ENCODE results near the gene LGMN. TPM values are rescaled to one million over a fixed set of nuclear protein-coding genes. Genes with fewer than 3 reads are reported as not detected.

Gene LGMN
- total and polyA plus RNA-seq, 9 of the 15 experiments (the other 6 are each of a cell fraction or from before 2014, with no cell fraction given): 0.05 to 1.4 (median 0.43) TPM; not detected in 2

GRCh38 chr14:92751819-92752218 is 3.4 kb upstream of the LGMN start:
- BruUV-seq (replicated peaks): no TSS peak
- Histone ChIP-seq H3K4me1 (replicated peaks in 1 of 2; ENCODE audit: control insufficient read depth in 2 of 2, insufficient read depth in 2 of 2, low read length in 2 of 2) (peaks cover 3 to 8% of the 10 kb centered on the region in 2 experiments; a peak in 4 of 5 replicates), H3K27me3 (ENCODE audit: control insufficient read depth in 2 of 2, insufficient read depth in 2 of 2, low read length in 2 of 2) (peaks cover 6 to 14% of the 10 kb centered on the region in 2 experiments; a peak in 2 of 5 replicates), H3K36me3 (ENCODE audit: control insufficient read depth, insufficient read depth, low read length) (no peaks in the 10 kb centered on the region), H3K9ac (ENCODE audit: insufficient read depth in 1 of 2, low read depth in 2 of 2, low read length in 2 of 2) (no peak overlapping the region), H3K4me2 (ENCODE audit: insufficient read depth, low read length) (no peak overlapping the region), H3K79me2 (ENCODE audit: control insufficient read depth, insufficient read depth, low read length) (no peaks in the 10 kb centered on the region), H3K9me3 (replicated peaks; ENCODE audit: control insufficient read depth, insufficient read depth, low read depth, low read length) (no peaks in the 10 kb centered on the region), H3K27ac (ENCODE audit: extremely low read depth, low read depth, low read length) (no peak overlapping the region), H2AFZ (ENCODE audit: low read depth, low read length) (no peak overlapping the region), H4K20me1 (replicated peaks; ENCODE audit: control insufficient read depth, insufficient read depth, low read length) (no peaks in the 10 kb centered on the region), H3K9me1 (ENCODE audit: control insufficient read depth, insufficient read depth, low read length) (no peaks in the 10 kb centered on the region), H3K4me3 (no peak overlapping the region)
- in situ Hi-C loops (cut with MboI) (no loop called here), intact Hi-C loops (cut with micrococcal nuclease) (no loop called here)
- ATAC-seq (no peak), FAIRE-seq (no peak), DNase-seq (ENCODE audit: extremely low read depth in 1 of 4, low spot score in 3 of 4) (no peak)
- POLR2A ChIA-PET: interaction anchor here (0.6 to 1.5 kb wide), 3 partner anchors 15 to 1948 kb away, joined by 3 to 4 read pairs (median 3); no protein-coding TSS in a partner anchor
- TF ChIP-seq TRIM24 (IDR thresholded peaks at IDR 0.05) (no peak), RFX1 (IDR thresholded peaks at IDR 0.05) (peak; percentile 32; the same call in 1 of the 2 replicates), ZBTB5 (IDR thresholded peaks at IDR 0.05) (no peak), MAFG (tag; conservative IDR thresholded peaks at IDR 0.05) (no peak), SIN3A (IDR thresholded peaks at IDR 0.05; ENCODE audit: borderline replicate concordance in 2 of 2, control insufficient read depth in 1 of 2, low read depth in 2 of 2, low read length in 2 of 2) (no peak)
- WGBS (ENCODE audit: insufficient coverage, low coverage, missing lambda C conversion rate): 0% methylated on average over 4 of the region's 4 CpGs
- CTCF ChIA-PET (ENCODE audit: low intra/inter-chr PET ratio): no interaction called here
